ENCODE data around the gene KNCN. TPM values are rescaled to one million over a fixed set of nuclear protein-coding genes. Genes with fewer than 3 reads are reported as not detected.

KNCN gene
- total RNA-seq, 2 experiments from 2014 or later: not detected

DNA sequence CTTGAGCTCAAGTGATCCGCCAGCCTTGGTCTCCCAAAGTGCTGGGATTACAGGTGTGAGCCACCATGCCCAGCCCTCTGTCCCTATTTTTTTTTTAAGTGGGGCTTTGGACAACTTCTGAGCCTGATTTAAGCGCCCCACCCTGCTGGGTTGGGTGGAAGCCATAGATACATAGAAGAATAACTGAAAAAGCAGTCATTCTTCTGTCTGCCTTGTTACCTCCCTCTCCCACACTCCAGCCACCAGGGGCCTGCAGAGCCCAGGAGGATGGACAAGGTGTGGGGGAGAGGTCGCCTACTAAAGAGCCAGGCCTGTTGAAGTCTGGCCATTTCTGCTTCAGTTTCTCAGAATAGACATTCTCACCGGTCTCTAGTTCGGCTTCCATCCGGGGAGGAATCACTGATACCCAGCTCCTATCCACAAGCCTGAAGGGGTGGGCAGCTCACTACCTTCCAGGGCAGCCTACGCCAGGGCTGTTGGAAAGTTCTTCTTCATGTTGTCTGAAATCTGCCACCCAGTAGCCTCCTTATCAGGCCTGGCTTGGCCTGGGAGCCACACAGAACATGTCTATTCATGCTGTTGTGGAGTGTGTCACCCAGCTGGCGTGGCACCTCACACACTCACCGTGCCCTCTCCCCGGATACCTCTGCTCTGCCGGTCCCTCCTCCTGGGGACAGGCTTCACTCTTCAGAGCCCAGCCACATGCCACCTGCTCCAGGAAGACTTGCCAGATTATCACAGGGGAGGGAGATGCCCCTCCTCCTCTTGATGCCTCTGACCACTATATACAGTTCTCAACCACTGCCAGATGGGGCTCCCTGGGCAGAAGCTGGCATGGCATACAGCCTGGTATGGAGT, 27.7 kb downstream of the KNCN start:
- H3K9me3 Mint-ChIP-seq: no peaks in the 10 kb centered on the region
- no peak overlapping the region for H3K4me3 Mint-ChIP-seq
- H3K4me1 Mint-ChIP-seq: peaks cover 23% of the 10 kb centered on the region
- no peak overlapping the region for H3K27ac Mint-ChIP-seq
- CTCF ChIA-PET: interaction anchor here (0.7 to 2.7 kb wide), 6 partner anchors 12 to 91 kb away, joined by 3 to 12 read pairs (median 4); a partner anchor contains a TSS
- POLR2A ChIA-PET: no interaction called here
- H3K36me3 Mint-ChIP-seq (ENCODE audit: low read depth): no peaks in the 10 kb centered on the region
- H3K27me3 Mint-ChIP-seq: peaks cover 18% of the 10 kb centered on the region
- DNase-seq: no peak

DNA sequence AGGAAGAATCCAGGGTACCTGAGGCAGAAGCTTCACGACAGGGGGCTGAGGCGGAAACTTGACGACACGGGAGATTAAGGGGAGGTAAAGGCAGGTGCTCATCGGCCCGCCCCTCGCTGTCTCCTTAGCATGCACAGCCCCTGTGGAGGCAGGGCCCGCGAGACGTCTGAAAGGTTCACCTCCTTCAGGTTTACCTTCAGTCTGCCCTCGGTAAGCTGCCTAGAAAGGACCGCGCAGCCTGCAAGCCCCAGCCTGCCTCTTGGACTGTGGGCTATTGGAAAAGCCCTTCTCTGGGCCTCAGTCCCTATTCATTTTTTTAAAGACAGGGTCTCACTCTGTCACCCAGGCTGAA, 28.5 kb downstream of the KNCN start:
- DNase-seq: no peak
- H3K9me3 Mint-ChIP-seq: no peaks in the 10 kb centered on the region
- POLR2A ChIA-PET: no interaction called here
- no peak overlapping the region for H3K4me3 Mint-ChIP-seq
- CTCF ChIA-PET: interaction anchor here (0.7 to 2.7 kb wide), 6 partner anchors 10 to 90 kb away, joined by 3 to 12 read pairs (median 5); a partner anchor contains a TSS
- peaks cover 22% of the 10 kb centered on the region for H3K27me3 Mint-ChIP-seq
- peaks cover 15% of the 10 kb centered on the region for H3K4me1 Mint-ChIP-seq
- H3K27ac Mint-ChIP-seq: no peak overlapping the region
- H3K36me3 Mint-ChIP-seq (ENCODE audit: low read depth): no peaks in the 10 kb centered on the region

DNA sequence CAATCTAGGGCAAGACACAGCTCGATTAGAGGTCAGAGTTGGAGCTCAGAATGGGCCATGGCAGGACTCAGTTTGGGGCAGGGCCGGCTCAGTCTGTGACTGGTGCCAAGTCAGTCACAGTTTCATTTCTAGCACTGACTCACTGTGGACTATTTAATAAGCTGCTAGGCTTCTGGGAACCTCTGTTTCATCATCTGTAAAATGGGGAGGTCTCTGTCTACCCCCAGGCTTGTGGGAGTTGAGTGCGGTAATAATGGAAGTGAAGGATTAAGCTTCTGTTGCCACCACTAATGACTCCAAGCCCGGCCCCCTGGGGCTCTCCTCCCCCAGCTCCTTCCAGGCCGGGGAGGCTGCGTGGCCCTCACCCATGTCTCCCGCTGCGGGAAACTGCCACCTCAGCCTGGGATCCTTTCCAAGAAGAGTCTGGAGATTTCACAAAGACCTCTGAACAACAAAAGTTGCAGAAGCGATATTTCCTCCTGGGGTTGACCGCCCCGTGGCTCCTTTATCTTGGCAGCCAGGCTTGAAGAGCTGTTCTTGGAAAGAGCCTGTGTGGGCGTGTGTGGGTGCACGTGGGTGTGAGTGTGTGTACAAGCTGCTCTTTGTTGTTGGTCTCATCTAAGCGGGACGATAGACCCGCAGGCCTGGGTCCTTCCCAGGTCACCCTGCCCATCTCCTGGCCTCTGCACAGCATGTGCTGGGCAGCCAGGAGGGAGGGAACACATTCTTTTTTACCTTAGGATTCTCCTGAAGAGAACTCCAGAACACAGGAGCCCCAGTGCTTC, 29.1 kb downstream of the KNCN start:
- Mint-ChIP-seq H3K9me3 (no peaks in the 10 kb centered on the region), H3K36me3 (ENCODE audit: low read depth) (no peaks in the 10 kb centered on the region), H3K27ac (peak overlapping the region; percentile 41), H3K4me1 (peaks cover 15% of the 10 kb centered on the region), H3K27me3 (peaks cover 21% of the 10 kb centered on the region), H3K4me3 (no peak overlapping the region)
- DNase-seq: no peak
- CTCF ChIA-PET: interaction anchor here (0.7 to 2.7 kb wide), 8 partner anchors 9 to 262 kb away, joined by 3 to 12 read pairs (median 5); a partner anchor contains a TSS
- POLR2A ChIA-PET: interaction anchor here (0.6 kb wide), 1 partner anchor 140 kb away, joined by 3 read pairs; no protein-coding TSS in a partner anchor

DNA sequence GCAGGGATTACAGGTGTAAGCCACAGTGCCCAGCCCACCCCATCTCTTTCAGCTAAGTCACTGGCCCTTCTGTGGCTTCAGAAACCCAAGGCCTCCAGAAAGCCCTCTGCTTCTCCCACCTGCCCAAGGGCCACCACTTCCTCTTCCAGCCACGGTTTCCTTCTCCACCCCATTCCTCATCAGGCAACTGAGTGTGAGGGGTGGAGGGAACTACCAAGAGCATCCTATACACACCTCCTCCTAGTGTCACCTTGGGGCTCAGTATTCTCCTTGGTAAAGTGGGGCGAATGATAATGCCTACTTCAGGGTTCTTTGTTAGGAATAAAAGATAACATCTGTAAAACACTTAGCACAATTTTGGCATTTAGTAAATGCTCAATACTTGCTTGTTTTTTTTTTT, 30.0 kb downstream of the KNCN start:
- POLR2A ChIA-PET: interaction anchor here (0.6 kb wide), 1 partner anchor 141 kb away, joined by 3 read pairs; no protein-coding TSS in a partner anchor
- Mint-ChIP-seq H3K4me1 (peaks cover 15% of the 10 kb centered on the region), H3K36me3 (ENCODE audit: low read depth) (no peaks in the 10 kb centered on the region), H3K27me3 (peaks cover 28% of the 10 kb centered on the region), H3K9me3 (no peaks in the 10 kb centered on the region), H3K27ac (no peak overlapping the region), H3K4me3 (no peak overlapping the region)
- CTCF ChIA-PET: interaction anchor here (1.1 to 2.7 kb wide), 5 partner anchors 8 to 76 kb away, joined by 3 to 12 read pairs (median 8); no protein-coding TSS in a partner anchor
- no peak for DNase-seq

DNA sequence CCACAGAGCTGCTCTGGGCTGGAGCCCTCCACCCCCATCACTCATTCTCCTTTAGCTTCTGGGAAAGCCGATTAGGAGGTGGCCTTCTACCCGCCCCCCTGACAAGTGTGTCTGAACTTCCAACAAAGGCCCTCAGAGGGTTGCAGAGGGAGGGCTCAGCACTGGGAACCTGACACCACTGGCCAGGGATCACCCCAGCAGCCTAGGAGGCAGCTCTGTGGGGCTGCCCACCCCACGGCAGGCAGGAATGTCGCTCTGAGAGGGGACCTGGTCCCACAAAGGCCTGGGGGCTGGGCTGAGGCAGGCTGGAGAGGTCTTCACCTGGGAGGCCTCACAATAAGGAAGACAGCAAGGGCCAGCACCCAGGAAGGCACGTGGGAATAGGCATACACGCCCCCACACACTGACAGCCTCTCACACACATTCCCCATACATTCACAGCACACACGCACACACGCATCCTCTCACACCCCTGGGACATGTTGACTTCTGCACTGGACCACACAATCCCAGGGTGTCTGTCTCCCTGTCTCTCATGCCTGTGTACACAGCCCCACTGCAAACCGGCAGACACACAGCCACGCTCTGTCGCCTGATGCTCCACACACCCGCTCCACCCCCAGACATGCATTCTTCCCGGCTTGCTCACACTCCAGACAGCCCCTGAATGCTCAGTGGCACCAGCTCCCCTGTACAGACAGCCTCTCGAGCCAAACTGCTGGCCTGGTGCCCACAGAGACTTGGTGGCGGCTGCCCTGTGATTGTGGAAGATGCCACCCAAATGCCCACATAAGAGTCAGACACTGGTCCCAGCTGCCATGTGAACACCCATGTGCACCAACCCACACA, 31.2 kb downstream of the KNCN start:
- POLR2A ChIA-PET: no interaction called here

DNA sequence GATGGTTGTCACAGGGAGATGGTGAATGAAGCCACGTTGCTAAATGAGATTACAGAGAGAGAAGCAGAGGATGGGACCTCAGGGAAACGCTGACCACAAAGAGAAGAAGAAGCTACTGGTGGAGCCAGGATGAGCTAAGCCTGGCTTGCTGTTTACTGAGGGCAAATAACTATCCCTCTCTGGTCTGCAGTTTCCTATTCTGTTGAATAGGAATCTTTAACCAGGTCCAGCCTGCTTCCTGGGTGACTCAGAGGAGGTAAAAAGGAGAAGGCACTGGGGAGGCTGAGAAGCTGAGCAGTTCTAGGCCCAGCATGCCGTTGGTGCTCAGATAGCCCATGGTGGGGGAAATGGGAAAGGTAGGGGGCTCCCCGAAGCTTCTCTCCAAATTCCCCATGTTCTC, 32.2 kb downstream of the KNCN start:
- CTCF ChIA-PET: interaction anchor here (0.9 to 1.6 kb wide), 2 partner anchors 14 to 67 kb away, joined by 3 to 4 read pairs; no protein-coding TSS in a partner anchor

More for the DNA sequence above, 31.2 kb downstream of the KNCN start:
- Mint-ChIP-seq H3K4me1 (peaks cover 15% of the 10 kb centered on the region), H3K27ac (peak overlapping the region; percentile 4), H3K36me3 (ENCODE audit: low read depth) (no peaks in the 10 kb centered on the region), H3K27me3 (peaks cover 25% of the 10 kb centered on the region), H3K4me3 (no peak overlapping the region), H3K9me3 (no peaks in the 10 kb centered on the region)
- DNase-seq: no peak
- CTCF ChIA-PET: interaction anchor here (1.1 to 1.9 kb wide), 2 partner anchors 9 to 75 kb away, joined by 3 to 4 read pairs; no protein-coding TSS in a partner anchor

DNA sequence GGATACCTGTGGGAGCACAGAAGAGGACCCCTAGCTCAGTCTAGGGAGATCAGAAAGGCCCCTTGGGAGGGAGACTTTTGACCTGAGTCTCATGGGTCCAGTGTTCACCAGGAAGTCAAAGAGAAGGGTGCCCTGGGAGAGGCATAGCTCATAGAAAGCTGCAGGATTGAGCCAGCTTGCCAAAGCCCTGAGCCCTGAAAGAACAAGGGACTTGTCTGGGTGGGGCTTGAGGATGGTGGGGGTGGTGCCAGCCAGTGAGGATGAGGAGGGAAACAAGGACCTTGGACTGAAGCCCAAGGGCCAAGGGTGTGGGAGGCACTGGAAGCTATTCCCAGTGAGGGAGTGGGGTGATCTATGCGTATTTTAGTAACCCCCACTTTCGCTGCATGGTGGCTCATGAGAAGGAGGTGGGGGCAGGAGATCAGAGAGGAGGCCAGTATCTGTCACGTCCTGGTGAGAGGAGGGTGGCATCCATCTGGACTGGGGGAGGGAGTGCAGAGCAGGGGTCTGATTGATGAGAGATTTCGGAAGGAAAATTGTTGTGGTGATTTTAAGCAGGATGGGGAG, 33.4 kb downstream of the KNCN start:
- Mint-ChIP-seq H3K9me3 (no peaks in the 10 kb centered on the region), H3K27ac (no peak overlapping the region), H3K4me3 (no peak overlapping the region), H3K27me3 (peaks cover 21% of the 10 kb centered on the region), H3K36me3 (ENCODE audit: low read depth) (no peaks in the 10 kb centered on the region), H3K4me1 (peaks cover 13% of the 10 kb centered on the region)
- ChIA-PET POLR2A (no interaction called here), CTCF (interaction anchor here (0.7 to 1.6 kb wide), 3 partner anchors 14 to 84 kb away, joined by 3 to 4 read pairs (median 3); no protein-coding TSS in a partner anchor)
- no peak for DNase-seq

More for the DNA sequence above, 32.2 kb downstream of the KNCN start:
- H3K27me3 Mint-ChIP-seq: peaks cover 21% of the 10 kb centered on the region
- no peaks in the 10 kb centered on the region for H3K36me3 Mint-ChIP-seq (ENCODE audit: low read depth)
- H3K27ac Mint-ChIP-seq: no peak overlapping the region
- no peak overlapping the region for H3K4me3 Mint-ChIP-seq
- no peaks in the 10 kb centered on the region for H3K9me3 Mint-ChIP-seq
- DNase-seq: no peak
- POLR2A ChIA-PET: no interaction called here
- peaks cover 13% of the 10 kb centered on the region for H3K4me1 Mint-ChIP-seq

DNA sequence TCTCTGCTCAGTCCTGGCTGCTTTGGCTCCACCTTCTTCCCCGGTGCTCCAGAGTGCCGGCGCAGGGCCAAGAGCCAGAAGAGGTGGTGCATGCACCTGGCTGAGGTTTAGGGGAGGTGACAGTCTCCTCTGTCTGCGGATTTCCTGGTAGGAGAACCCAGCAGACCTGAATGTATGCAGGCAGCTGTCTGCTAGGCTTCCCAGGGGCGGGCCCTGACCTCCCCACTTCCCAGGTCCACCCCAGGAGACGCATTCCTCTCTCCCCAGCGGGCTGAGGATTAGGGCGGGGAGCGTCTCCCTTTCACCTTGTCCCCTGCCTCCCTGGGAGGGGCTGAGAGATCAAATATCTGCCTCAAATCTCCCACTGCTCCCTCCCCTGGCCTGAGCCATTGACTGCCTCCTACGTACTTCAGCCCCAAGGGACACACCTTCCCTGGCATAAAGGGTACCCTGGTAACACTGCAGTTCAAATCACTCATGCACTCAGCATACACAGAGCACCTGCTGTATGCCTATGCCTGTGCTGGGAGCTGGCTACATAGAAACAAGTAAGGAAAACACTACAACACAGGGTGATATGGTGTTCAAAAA, 34.3 kb downstream of the KNCN start:
- Mint-ChIP-seq H3K4me3 (no peak overlapping the region), H3K36me3 (ENCODE audit: low read depth) (no peaks in the 10 kb centered on the region), H3K27me3 (peaks cover 21% of the 10 kb centered on the region), H3K4me1 (peaks cover 7% of the 10 kb centered on the region), H3K9me3 (no peaks in the 10 kb centered on the region), H3K27ac (no peak overlapping the region)
- ChIA-PET POLR2A (no interaction called here), CTCF (interaction anchor here (0.6 to 1.2 kb wide), 4 partner anchors 9 to 83 kb away, joined by 3 read pairs; no protein-coding TSS in a partner anchor)
- no peak for DNase-seq

DNA sequence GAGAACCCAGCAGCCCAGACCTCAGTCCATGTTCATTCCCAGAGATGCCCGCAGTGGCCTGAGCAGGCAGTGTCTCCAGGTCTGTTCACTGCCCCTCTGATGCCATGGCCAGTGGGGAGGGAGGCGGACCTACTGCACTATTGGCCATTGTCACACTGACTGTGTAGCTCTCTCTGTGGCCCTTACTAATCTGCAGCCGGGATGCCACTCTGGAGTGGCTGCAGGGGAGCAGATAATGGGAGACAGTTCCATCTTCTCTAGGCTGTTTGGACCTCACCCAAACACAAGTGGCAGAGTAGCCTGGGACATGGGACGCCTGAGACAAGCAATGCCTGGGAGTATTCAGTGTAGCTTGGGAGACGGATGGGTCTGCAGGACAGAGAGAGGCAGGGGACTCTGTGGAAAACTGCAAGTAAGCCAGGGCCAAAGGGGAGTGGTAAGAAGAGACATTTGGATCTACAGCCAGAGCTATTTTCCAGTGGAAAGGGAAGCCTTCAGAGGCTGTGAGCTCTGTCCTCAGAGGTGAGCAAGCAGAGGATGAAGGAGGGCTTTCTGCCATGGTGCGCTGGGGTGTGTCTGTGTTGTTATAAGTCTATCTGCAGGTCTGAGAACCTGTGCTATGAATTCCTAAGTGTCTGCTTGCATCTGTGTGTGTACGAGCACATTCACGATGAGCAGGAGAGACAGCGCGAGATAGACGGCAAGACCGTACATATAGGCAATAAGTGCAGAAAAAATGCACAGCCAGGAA, 35.1 kb downstream of the KNCN start:
- H3K27me3 Mint-ChIP-seq: peaks cover 21% of the 10 kb centered on the region
- H3K9me3 Mint-ChIP-seq: no peaks in the 10 kb centered on the region
- CTCF ChIA-PET: interaction anchor here (0.6 to 1.2 kb wide), 3 partner anchors 9 to 73 kb away, joined by 3 read pairs; no protein-coding TSS in a partner anchor
- no peak overlapping the region for H3K27ac Mint-ChIP-seq
- peaks cover 2% of the 10 kb centered on the region for H3K4me1 Mint-ChIP-seq
- DNase-seq: no peak
- POLR2A ChIA-PET: no interaction called here
- no peak overlapping the region for H3K4me3 Mint-ChIP-seq
- H3K36me3 Mint-ChIP-seq (ENCODE audit: low read depth): no peaks in the 10 kb centered on the region

DNA sequence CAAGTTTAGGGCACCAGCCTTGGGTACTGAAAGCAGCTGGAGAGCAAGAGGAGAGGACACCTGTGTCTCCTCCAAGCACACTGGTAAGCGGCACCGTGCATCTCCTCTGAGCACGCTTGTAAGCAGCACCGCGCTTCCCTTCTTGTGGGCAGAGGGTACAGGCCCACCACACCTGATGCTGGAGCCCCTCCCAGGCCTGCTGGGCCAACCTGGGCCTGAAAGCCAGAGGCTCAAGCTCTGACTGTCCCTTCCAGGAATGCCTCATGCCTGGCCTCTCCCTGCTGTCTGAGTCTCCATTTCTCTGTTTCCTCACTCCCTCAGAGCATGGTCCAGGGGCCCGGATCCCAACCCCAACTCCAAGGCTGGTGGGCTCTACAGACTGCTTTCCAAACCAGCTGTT, 35.9 kb downstream of the KNCN start:
- Mint-ChIP-seq H3K27ac (no peak overlapping the region), H3K9me3 (no peaks in the 10 kb centered on the region), H3K27me3 (peaks cover 21% of the 10 kb centered on the region), H3K36me3 (ENCODE audit: low read depth) (no peaks in the 10 kb centered on the region), H3K4me3 (no peak overlapping the region), H3K4me1 (no peaks in the 10 kb centered on the region)
- DNase-seq: no peak
- ChIA-PET POLR2A (no interaction called here), CTCF (interaction anchor here (0.6 to 0.9 kb wide), 2 partner anchors 17 to 784 kb away, joined by 3 read pairs; no protein-coding TSS in a partner anchor)

DNA sequence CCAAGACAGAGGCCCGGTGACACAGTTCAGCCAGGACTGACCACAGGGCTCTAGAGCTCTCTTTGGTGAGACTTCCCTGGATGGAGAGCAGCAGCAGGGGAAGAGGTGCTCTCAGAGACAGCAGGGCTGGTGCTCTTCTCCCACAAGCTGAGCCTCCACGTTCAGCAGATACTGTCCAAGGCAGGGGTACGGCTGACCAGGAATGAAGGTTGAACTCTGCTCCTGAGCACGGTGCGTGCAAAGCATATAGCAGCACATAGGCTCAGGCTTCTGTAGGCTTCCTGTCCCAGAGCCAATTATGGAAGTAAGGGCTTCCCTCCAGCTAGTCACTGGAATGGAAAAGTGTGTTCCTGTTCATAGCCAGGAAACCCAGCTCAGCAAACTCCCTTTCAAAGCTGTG, 37.9 kb downstream of the KNCN start:
- no peak overlapping the region for H3K27ac Mint-ChIP-seq
- DNase-seq: no peak
- no peaks in the 10 kb centered on the region for H3K9me3 Mint-ChIP-seq
- no peak overlapping the region for H3K4me3 Mint-ChIP-seq
- no peaks in the 10 kb centered on the region for H3K36me3 Mint-ChIP-seq (ENCODE audit: low read depth)
- ChIA-PET POLR2A (no interaction called here), CTCF (interaction anchor here (1.3 to 1.8 kb wide), 2 partner anchors 8 to 20 kb away, joined by 4 to 8 read pairs; no protein-coding TSS in a partner anchor)
- H3K4me1 Mint-ChIP-seq: no peaks in the 10 kb centered on the region
- peaks cover 21% of the 10 kb centered on the region for H3K27me3 Mint-ChIP-seq

Data from activated CD4-positive, alpha-beta T cell treated with anti-CD3 and anti-CD28 coated beads, Interleukin-2, amount 10 ng/mL, durations not matched to agents 7 days and 5 days (primary cell).